ENCODE measurements around the gene RAVER1. TPM values are rescaled to one million over a fixed set of nuclear protein-coding genes. Genes with fewer than 3 reads are reported as not detected.

RAVER1 gene
- total and polyA plus RNA-seq, 2 donors (not counting 1 experiment from before 2014, with no cell fraction given), result 21.0 to 62.7 TPM

DNA sequence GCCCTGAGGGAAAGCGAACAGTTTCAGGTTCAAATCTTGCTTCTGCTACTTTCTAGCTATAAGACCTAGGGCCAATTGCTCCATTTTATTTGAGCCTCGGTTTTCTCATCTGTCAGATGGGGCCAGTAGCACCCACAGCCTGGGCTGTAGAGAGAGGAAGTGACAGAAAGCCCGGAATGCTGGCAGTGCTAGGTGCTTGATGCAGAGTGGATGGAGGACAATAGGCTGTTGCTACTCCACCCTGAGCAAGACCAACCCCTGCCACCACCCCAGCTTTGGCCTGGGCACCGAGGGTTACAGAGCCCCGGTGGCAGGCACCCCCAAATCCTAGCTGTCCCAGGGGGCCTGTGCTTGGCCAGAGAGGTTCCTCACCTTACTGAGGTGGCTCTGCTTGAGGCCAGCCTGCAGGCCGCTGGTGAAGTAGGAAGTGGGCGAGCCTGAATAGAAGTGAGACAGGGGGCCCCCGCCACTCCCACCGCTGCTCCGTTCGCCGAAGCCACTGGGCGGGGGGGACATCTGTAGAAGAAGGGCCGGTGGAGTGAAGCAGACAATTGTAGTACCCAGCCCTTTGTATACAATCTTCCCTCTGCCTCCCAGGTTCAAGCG, 15.4 kb downstream of the RAVER1 start:
- WGBS (ENCODE audit: insufficient coverage), result 80% methylated on average over 2 of the region's 15 CpGs
- DNase-seq (no peak), ATAC-seq (ENCODE audit: low read depth) (no peak)
- H3K9ac ChIP-seq (ENCODE audit: low read length), result no peak overlapping the region
- Mint-ChIP-seq H3K4me1 (peaks cover 14% of the 10 kb centered on the region), H3K9me3 (ENCODE audit: insufficient read depth) (no peaks in the 10 kb centered on the region), H3K27ac (no peak overlapping the region), H3K4me3 (no peak overlapping the region), H3K27me3 (no peaks in the 10 kb centered on the region)
- no peaks in the 10 kb centered on the region for H3K27me3 ChIP-seq (replicated peaks in 1 of 4; ENCODE audit: control extremely low read depth in 1 of 4, control insufficient read depth in 3 of 4, insufficient read depth in 4 of 4, low read length in 3 of 4)
- CTCF ChIA-PET, result no interaction called here
- no peaks in the 10 kb centered on the region for H3K9me3 ChIP-seq (ENCODE audit: control extremely low read depth in 1 of 3, control insufficient read depth in 2 of 3, insufficient read depth in 1 of 3, low read length in 2 of 3)
- H3K79me2 ChIP-seq (ENCODE audit: control insufficient read depth, insufficient read depth, low read length), result peaks cover 3% of the 10 kb centered on the region
- intact Hi-C loops (cut with micrococcal nuclease), result no loop called here
- H3K4me3 ChIP-seq (ENCODE audit: control extremely low read depth in 1 of 5, extremely low read depth in 1 of 5, insufficient read depth in 1 of 5, low read depth in 2 of 5, low read length in 4 of 5), result no peak overlapping the region
- H3K27ac ChIP-seq (ENCODE audit: low read length in 2 of 2), result no peak overlapping the region
- peaks cover 6 to 14% of the 10 kb centered on the region in 2 donors for H3K4me1 ChIP-seq (ENCODE audit: control insufficient read depth in 2 of 2, insufficient read depth in 2 of 2, low read length in 2 of 2)
- peaks cover 0 to 39% of the 10 kb centered on the region in 2 experiments for H3K36me3 ChIP-seq (replicated peaks in 1 of 2; ENCODE audit: control extremely low read depth in 1 of 2, control insufficient read depth in 1 of 2, extremely low read depth in 1 of 2, insufficient read depth in 2 of 2, low read length in 1 of 2)
- POLR2A ChIA-PET, result interaction anchor here (0.6 kb wide), 1 partner anchor 16 kb away, joined by 3 read pairs; no protein-coding TSS in a partner anchor
- peaks cover 12% of the 10 kb centered on the region for H4K20me1 ChIP-seq (ENCODE audit: control insufficient read depth, insufficient read depth, low read length, poor library complexity, severe bottlenecking)
- no peak for TF ChIP-seq EZH2 (IDR thresholded peaks at IDR 0.05; ENCODE audit: borderline replicate concordance, insufficient read depth, low read depth, low read length, poor library complexity, severe bottlenecking)
- TF ChIP-seq CTCF (IDR thresholded peaks at IDR 0.05), result no peak
- H3K4me2 ChIP-seq (replicated peaks; ENCODE audit: low read depth, low read length, poor library complexity, severe bottlenecking), result no peak overlapping the region
- H2AFZ ChIP-seq (ENCODE audit: insufficient read depth, low read depth, low read length, poor library complexity, severe bottlenecking), result no peak overlapping the region

DNA sequence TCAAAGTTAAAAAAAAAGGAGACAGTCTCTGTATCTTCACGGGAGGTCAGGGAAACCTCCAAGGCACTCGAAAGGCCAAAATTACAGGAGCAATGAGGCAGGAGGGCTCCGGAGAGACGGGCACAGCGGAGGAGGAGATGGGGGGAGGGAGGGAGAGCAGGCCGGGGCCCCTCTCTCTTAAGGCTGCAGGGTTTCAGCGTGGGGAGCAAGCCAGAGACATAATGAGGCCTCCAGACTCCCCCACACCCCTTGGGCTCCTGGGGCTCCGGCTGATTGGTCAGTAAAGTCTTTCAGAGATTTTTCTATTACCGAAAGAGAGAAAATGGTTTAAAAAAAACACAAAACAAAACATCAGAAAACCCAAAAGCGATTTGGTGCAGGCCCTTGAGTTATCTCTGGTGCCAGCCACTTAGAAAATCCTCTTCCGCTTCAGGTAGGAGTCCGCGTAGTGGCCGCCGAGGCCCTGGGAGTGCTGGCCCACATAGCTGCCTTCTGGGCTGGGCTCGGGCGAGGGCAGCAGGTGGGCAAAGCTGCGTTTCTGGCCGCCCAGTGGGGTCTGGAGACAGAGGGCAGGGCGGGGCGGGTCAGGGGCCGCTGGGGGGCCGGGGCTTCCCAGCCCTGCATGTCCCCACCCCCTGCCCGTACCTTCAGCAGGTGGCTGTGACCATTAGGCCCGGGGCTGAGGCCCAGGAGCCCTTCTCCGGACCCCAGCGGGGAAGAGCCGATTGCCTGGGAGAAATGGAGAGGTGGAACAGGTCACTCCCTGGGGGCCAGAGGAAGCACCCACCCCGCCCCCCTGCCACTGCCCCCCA, 16.1 kb downstream of the RAVER1 start:
- H3K4me3 ChIP-seq (ENCODE audit: control extremely low read depth in 1 of 5, extremely low read depth in 1 of 5, insufficient read depth in 1 of 5, low read depth in 2 of 5, low read length in 4 of 5), result no peak overlapping the region
- H3K36me3 ChIP-seq (replicated peaks in 1 of 2; ENCODE audit: control extremely low read depth in 1 of 2, control insufficient read depth in 1 of 2, extremely low read depth in 1 of 2, insufficient read depth in 2 of 2, low read length in 1 of 2), result peaks cover 0 to 32% of the 10 kb centered on the region in 2 experiments
- H3K4me1 ChIP-seq (ENCODE audit: control insufficient read depth in 2 of 2, insufficient read depth in 2 of 2, low read length in 2 of 2), result peaks cover 6 to 14% of the 10 kb centered on the region in 2 donors
- no peaks in the 10 kb centered on the region for H3K9me3 Mint-ChIP-seq (ENCODE audit: insufficient read depth)
- ChIA-PET CTCF (no interaction called here), POLR2A (interaction anchor here (0.6 to 0.9 kb wide), 3 partner anchors 26 to 57 kb away, joined by 3 to 8 read pairs (median 4); no protein-coding TSS in a partner anchor)
- no peak overlapping the region for H2AFZ ChIP-seq (ENCODE audit: insufficient read depth, low read depth, low read length, poor library complexity, severe bottlenecking)
- H3K4me3 Mint-ChIP-seq, result no peak overlapping the region
- H3K9ac ChIP-seq (ENCODE audit: low read length), result no peak overlapping the region
- intact Hi-C loops (cut with micrococcal nuclease), result no loop called here
- WGBS (ENCODE audit: insufficient coverage), result 93% methylated on average over 19 of the region's 29 CpGs
- H4K20me1 ChIP-seq (ENCODE audit: control insufficient read depth, insufficient read depth, low read length, poor library complexity, severe bottlenecking), result peaks cover 6% of the 10 kb centered on the region
- no peaks in the 10 kb centered on the region for H3K9me3 ChIP-seq (ENCODE audit: control extremely low read depth in 1 of 3, control insufficient read depth in 2 of 3, insufficient read depth in 1 of 3, low read length in 2 of 3)
- no peaks in the 10 kb centered on the region for H3K27me3 Mint-ChIP-seq
- H3K79me2 ChIP-seq (ENCODE audit: control insufficient read depth, insufficient read depth, low read length), result peaks cover 3% of the 10 kb centered on the region
- no peak overlapping the region for H3K27ac ChIP-seq (ENCODE audit: low read length in 2 of 2)
- peaks cover 14% of the 10 kb centered on the region for H3K4me1 Mint-ChIP-seq
- DNase-seq (no peak), ATAC-seq (ENCODE audit: low read depth) (no peak)
- H3K4me2 ChIP-seq (replicated peaks; ENCODE audit: low read depth, low read length, poor library complexity, severe bottlenecking), result no peak overlapping the region
- no peak overlapping the region for H3K27ac Mint-ChIP-seq
- TF ChIP-seq EZH2 (IDR thresholded peaks at IDR 0.05; ENCODE audit: borderline replicate concordance, insufficient read depth, low read depth, low read length, poor library complexity, severe bottlenecking) (no peak), CTCF (IDR thresholded peaks at IDR 0.05) (no peak)
- no peaks in the 10 kb centered on the region for H3K27me3 ChIP-seq (replicated peaks in 1 of 4; ENCODE audit: control extremely low read depth in 1 of 4, control insufficient read depth in 3 of 4, insufficient read depth in 4 of 4, low read length in 3 of 4)
